Activated CD8-positive, alpha-beta memory T cell treated with anti-CD3 and anti-CD28 coated beads for 36 hours (primary cell): ENCODE measurements around the gene MALT1. TPM values are rescaled to one million over a fixed set of nuclear protein-coding genes. Genes with fewer than 3 reads are reported as not detected.
"Not testable (repeated sequence)": the region's sequence is repeated elsewhere in the genome, so short reads cannot be mapped to it uniquely, and the experiment has no call there.

Experiments
- CTCF ChIA-PET: fragments of 350-600 bp; sonication (Branson Sonifier 250); formaldehyde crosslinking; loops from one replicate; lab custom pipeline; 2021; ENCODE audit warnings: antibody characterized with exemption; lab: Charles Lee
- POLR2A ChIA-PET: fragments of 350-600 bp; sonication (Branson Sonifier 250); formaldehyde crosslinking; loops from one replicate; lab custom pipeline; 2021; ENCODE audit warnings: antibody characterized with exemption; lab: Charles Lee
- total RNA-seq, 2 experiments: library from RNA; stranded (reverse); gene quantifications; one replicate each; pipeline ENCODE4 v1.2.3, GENCODE V29; 2021

The MALT1 gene
- total RNA-seq, 2 experiments from 2014 or later = 30.3 to 32.9 TPM

DNA sequence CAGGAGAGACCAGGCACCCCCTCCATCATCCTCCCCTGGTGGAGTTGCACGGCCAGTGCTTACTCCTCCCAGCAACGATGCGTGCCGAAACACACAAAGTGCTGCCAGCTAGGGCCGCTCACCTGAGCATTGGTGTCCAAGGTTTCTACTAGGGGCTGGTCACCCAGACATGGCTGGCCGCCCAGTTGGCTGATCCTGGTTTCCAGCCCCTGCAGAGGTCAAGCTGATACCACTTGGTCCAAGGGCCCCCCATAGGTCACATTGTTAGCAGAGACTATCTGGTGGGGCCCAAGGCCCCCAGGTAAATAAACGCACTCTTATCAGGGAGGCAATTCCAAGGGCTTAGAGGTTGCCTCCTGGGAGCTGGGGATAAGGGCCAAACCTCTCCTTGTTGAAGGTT is 86.1 kb downstream of the MALT1 start:
- CTCF ChIA-PET, POLR2A ChIA-PET: not testable (repeated sequence)

DNA sequence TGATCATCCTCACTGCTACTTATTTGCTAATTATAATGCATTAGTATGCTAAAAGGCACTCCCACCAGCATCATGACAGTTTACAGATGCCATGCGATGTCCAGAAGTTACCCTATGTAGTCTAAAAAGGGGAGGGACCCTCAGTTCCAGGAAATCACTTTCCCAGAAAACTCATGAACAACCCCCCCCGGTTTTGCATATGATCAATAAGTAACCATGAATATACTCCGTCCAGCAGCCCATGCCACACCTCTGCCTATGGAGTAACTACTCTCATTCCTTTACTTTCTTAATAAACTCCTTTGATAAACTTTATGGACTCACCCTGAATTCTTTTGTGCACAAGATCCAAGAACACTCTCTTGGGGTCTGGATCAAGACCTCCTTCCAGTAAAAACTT is 86.8 kb downstream of the MALT1 start:
- ChIA-PET POLR2A (no interaction called here), CTCF (no interaction called here)

DNA sequence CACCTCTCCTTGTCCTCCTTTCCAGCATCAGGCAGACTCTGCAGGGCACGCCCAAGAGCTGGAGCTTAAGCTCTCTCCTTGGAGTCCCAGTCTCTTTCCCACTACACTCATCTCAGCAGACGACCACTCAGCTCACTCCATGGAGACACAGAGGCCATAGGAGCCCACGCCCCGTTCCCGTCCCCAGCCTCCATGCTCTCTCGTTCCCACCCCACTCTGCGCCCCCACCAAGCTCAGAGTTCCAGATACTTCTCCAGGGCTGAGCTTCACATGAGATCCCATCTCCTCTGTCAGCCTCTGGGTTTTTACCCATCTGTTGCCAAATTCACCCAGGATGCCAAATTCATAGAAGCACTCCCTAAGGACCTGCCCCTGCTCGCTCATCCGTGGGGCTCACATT is 87.3 kb downstream of the MALT1 start:
- ChIA-PET POLR2A (no interaction called here), CTCF (no interaction called here)

DNA sequence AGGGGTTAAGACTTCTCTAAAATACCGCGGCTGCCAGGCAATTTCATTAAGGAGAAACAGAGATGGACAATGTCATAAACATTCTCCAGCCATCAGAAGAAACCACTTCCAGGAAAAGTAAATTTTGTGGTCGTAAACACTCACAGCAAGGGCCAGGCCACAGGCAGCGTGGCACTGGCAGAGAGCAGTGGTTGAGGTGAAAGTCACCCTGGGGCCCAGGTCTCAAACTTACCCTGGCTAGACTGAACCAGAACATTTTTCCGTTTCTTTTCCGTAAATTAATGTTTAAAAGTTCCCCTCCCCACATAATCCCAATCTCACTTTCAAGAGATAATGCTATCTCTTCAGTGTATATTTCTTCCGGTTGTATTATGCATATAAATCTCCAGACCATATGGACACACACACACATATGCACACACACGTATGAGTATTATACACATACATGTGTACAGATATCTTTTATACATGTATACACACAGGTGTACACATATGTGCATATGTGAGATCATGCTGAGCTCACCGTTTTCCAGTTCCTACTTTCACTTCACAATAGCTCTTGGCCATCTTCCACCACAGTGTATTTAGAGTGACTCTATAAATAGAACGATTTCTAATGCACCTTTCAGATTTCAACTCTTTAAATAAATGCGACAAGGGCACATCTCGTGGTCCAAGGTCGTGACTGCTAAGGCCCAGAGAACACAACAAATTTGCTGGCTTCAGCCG is 90.1 kb downstream of the MALT1 start:
- ChIA-PET POLR2A (no interaction called here), CTCF (interaction anchor here (0.6 to 4.8 kb wide), 2 partner anchors 70 to 231 kb away, joined by 3 to 58 read pairs; no protein-coding TSS in a partner anchor)

DNA sequence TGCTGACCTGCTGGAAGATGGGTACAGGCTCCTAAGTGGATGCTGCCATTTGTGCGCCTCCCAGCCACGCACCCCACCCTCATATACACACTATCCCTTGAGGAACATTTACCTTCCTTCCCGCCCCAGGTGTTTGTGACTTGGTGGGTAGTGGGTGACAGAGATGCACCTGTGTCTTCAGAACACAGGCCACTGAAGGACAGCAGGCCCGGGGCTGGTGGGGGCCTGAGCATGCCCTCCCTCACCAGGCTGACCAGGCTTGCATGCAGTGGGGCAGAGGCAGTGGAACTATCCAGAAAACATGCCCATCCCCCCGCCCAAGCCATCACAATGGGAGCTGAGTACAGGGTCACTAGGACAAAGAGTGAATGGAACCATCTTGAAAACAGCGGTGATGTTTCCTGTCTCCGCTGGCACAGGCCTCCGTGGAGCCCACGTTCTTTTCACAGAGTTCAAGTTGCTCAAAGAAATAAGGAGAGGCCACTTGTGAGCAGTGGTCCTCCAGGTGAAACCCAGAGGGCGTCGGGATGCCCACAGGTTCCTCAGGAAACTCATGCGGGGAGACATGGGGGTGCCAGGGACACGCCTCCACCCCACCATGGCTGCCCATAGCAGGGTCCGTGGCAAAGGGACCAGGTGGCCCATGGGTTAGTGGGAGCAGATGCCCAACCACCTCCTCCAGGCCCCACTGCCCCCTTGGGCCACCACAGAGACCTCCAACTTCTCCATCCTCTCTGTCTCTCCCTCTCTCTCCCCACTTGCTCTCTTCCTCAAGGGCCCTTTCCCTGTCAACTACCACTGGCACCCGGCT is 90.9 kb downstream of the MALT1 start:
- ChIA-PET POLR2A (no interaction called here), CTCF (interaction anchor here (0.9 to 4.8 kb wide), 3 partner anchors 216 to 286 kb away, joined by 3 to 58 read pairs (median 5); no protein-coding TSS in a partner anchor)

DNA sequence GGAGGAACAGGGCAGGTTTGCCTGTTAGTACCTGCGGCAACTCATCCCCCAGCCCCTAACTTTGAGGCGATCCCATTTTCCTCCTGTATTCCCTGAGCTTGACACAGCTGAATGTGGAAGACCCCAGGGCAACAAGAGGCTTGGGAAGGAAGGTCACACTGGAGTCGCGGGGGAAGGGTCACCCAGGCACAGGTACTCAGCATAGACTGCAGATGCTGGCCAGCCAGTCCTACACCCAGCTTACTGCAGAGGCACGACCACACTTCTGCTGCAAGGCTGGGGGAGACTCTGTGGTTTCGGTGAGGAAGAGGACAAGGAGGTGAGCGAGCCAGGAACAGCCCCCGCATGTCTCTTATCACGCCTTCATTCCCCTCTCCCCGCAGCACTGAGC is 91.5 kb downstream of the MALT1 start:
- ChIA-PET POLR2A (no interaction called here), CTCF (interaction anchor here (0.9 to 4.8 kb wide), 4 partner anchors 133 to 286 kb away, joined by 3 to 58 read pairs (median 4); no protein-coding TSS in a partner anchor)

DNA sequence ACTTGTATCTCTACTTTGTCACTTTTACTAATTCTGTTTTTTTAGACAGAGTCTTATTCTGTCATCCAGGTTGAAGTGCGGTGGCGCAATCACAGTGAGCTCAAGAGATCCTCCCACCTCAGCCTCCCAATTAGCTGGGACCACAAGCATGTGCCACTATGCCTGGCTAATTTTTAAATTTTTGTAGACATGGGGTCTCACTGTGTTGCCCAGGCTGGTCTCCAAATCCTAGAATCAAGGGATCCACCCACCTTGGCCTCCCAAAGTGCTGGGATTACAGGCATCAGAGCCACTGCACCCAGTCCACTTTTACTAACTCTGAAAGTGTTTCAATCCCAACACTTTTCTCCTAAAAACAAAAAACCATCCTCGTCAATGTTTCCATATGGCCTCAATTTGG is 94.9 kb downstream of the MALT1 start:
- POLR2A ChIA-PET = no interaction called here
- CTCF ChIA-PET = interaction anchor here (1.5 kb wide), 1 partner anchor 237 kb away, joined by 6 read pairs; no protein-coding TSS in a partner anchor

DNA sequence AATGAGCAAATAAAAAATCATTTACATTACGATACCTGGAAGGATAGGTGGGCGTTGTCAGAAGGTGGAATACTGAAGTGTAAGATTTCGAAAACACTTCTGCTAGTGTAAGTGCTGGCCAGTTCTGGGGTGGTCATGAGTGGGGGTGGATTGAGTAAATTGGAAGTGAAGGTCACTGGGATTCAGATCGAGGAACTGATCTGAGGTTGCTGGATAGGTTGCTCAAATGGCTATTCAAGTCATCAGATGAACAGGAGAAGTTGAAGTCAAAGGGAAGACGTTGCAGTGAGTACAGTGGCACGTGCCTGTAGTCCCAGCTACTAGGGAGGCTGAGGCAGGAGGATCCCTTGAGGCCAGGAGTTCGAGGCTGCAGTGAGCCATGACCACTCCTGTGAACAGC is 95.7 kb downstream of the MALT1 start:
- ChIA-PET POLR2A (no interaction called here), CTCF (interaction anchor here (1.5 to 4.8 kb wide), 2 partner anchors 238 to 304 kb away, joined by 6 to 45 read pairs; no protein-coding TSS in a partner anchor)

DNA sequence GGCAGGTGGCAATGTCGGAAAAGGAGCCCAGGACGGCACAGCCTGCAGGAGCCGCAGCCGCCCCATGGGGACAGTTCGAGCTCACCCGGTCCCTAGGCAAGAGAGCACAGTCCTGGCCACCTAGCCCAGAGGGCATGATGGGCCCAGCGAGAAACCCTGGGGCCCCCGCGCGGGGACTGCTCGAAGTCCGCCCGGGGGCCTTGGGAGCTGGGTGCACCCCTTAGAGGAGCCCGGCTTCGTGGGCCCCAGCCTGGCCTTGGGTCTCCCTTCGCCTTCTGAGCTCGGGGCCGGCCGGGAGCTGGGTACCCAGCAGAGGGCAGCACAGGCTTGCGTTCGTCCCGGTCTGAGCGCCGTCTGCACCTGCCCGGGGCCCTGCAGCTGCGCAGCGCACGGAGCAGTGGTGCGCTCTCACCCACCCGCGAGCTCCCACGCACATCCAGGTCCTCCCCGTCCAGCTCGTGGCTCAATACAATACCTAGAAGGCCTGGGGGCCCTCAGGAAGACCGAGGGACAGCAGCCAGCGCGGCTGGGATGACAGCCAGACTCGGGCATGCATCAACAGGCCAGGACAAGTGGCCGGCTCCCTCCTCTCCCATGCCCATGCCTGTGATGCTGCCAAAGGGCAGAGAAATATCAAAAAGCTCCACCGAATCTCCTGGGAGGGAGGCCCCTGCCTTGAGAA is 97.2 kb downstream of the MALT1 start:
- ChIA-PET POLR2A (no interaction called here), CTCF (interaction anchor here (0.5 to 4.8 kb wide), 24 partner anchors 9 to 317 kb away, joined by 3 to 45 read pairs (median 4); no protein-coding TSS in a partner anchor)

DNA sequence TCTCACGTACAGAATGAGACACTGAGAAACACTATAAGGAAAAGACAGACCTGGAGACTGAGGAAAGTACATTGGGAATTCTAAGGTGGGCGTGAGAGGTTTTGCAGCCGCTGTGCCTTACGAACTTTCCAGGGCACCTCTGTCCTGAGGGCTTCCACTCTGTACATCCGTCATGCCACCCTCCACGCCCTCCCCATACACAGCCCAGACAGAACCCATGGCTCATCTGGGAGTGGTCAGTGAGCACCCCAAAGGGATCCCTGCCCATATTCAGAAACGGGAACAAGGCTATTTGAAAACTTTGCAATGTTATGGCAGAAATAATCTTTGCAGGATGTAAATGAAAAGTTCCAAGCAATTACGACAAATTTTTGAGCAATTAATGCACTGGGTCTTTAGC is 98.1 kb downstream of the MALT1 start:
- CTCF ChIA-PET = interaction anchor here (1.3 to 4.8 kb wide), 5 partner anchors 9 to 302 kb away, joined by 4 to 45 read pairs (median 6); no protein-coding TSS in a partner anchor
- POLR2A ChIA-PET = no interaction called here

DNA sequence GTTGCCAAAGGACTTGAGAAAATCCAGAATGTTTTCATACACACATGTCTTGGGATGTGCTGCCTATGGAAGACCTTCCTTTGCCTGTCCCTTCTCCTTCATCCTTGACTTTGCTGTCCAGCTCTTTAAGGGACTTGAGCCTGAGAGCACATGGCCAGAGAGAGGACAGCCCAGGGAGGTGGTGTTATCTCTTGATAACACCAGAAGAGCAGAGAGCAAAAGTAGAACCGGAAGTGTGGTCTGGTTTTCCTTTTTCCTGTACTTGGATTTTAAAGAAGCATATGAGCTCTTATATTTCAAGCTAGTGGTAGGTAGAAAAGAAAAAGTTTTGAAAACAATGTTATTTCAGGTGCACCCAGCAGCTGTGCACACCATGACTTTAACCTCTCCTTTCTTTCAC is 99.3 kb downstream of the MALT1 start:
- ChIA-PET POLR2A (interaction anchor here (0.7 kb wide), 1 partner anchor 235 kb away, joined by 3 read pairs; no protein-coding TSS in a partner anchor), CTCF (interaction anchor here (0.8 to 4.8 kb wide), 3 partner anchors 9 to 300 kb away, joined by 4 to 45 read pairs (median 7); no protein-coding TSS in a partner anchor)

DNA sequence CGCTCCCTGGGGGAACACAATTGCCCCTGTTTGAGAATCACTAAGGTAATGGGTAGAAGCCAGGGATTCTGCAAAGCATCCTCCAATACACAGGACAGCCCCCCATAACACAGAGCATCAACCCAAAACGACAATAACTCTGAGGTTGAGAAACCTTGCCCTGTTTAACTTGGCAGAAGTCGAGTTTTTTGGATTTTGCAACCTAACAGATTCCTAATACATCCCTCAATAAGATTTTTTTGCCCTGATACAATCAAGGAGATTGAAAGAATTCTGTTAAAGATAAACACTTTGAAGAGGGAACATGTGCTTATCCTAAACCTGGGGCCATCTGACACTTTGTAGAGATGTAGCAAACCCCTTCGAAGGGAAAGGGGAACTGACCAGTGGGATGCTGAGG is 100.9 kb downstream of the MALT1 start:
- CTCF ChIA-PET = no interaction called here
- POLR2A ChIA-PET = interaction anchor here (0.7 kb wide), 1 partner anchor 258 kb away, joined by 7 read pairs; no protein-coding TSS in a partner anchor

DNA sequence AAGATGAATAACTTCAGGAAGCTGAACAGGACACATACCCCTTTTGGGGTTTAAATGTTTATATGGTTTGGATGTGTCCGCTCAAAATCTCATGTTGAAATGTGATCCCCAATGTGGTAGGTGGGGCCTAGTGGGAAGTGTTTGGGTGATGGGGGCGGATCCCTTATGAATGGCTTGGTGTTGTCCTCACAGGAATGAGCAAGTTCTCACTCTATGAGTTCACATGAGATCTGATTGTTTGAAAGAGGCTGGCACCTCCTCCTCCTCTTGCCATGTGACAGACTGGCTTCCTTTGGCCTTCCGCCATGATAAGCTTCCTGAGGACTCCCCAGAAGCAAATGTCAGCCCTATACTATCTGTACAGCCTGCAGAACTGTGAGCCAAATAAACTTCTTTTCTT is 104.8 kb downstream of the MALT1 start:
- CTCF ChIA-PET = interaction anchor here (1.6 kb wide), 1 partner anchor 247 kb away, joined by 3 read pairs; no protein-coding TSS in a partner anchor
- POLR2A ChIA-PET = no interaction called here

DNA sequence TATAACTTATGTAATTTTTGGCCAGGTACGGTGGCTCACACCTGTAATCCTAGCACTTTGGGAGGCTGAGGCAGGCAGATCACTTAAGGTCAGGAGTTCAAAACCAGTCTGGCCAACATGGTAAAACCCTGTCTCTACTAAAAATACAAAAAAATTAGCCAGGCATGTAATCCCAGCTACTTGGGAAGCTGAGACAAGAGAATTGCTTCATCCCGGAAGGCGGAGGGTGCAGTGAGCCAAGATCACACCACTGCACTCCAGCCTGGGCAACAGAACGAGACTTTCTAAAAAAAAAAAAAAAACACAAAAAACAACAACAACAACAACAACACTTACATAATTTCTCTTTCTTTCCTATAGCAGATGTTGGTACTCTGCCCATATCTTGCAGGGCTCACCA is 105.3 kb downstream of the MALT1 start:
- POLR2A ChIA-PET = not testable (repeated sequence)
- CTCF ChIA-PET = interaction anchor here (0.9 to 1.6 kb wide), 2 partner anchors 8 to 247 kb away, joined by 3 read pairs; no protein-coding TSS in a partner anchor

DNA sequence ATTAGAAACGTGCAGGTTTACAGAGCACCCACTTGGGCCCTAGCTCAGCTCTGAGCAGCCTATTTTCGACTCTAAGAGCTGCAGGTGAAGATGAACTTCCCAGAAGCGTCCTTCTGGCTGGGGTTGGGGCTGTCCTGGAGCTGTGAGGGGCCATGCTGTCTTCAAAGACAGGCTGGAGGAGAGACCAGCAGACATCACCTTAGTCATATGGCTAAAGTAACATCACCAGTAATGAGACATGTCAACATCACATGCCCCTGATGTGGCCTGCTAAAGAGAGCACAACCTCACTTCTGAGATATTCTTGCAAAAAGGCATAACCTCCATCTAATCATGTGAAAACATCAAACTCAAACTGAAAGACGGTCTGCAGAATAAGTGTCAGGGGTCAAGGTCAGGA is 106.2 kb downstream of the MALT1 start:
- POLR2A ChIA-PET = no interaction called here
- CTCF ChIA-PET = interaction anchor here (0.9 to 2.5 kb wide), 3 partner anchors 9 to 295 kb away, joined by 3 to 13 read pairs (median 7); no protein-coding TSS in a partner anchor

DNA sequence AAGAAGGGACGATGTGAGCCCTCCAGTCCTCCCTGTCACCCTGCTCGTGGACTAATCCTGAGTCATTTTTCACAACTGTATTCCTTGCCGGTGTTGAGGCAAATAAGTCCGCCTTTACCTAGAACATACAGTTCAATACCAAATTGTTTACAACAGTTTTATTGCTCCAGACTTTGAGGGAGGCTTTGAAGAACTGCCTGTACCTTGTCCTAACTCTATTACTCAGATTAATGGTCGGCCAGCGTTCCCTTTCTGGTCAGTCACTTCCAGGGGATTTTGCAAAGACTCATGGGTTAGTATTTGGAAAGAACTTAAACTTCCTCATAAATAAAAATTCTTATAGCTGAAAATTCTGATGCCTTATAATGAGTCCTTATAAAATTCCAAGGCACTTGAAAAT is 108.3 kb downstream of the MALT1 start:
- CTCF ChIA-PET = interaction anchor here (0.9 to 2.5 kb wide), 5 partner anchors 9 to 293 kb away, joined by 3 to 13 read pairs (median 4); no protein-coding TSS in a partner anchor

DNA sequence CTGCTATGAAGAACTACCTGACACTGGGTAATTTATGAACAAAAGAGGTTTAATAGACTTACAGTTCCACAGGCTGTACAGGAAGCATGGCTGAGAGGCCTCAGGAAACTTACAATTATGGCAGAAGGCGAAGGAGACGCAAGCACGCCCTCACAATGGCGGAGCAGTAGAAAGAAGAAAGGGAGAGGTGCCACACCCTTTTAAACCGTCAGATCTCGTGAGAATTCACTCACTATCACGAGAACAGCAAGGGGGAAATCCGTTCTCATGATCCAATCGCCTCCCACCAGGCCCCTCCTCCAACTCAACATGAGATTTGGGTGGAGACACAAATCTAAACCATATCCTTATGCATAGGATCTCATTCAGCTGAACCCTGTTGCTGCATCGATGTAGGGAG is 108.8 kb downstream of the MALT1 start:
- POLR2A ChIA-PET = no interaction called here
- CTCF ChIA-PET = interaction anchor here (0.9 to 1.0 kb wide), 2 partner anchors 9 to 12 kb away, joined by 3 to 4 read pairs; no protein-coding TSS in a partner anchor

More for the DNA sequence above, 108.3 kb downstream of the MALT1 start:
- POLR2A ChIA-PET = no interaction called here

DNA sequence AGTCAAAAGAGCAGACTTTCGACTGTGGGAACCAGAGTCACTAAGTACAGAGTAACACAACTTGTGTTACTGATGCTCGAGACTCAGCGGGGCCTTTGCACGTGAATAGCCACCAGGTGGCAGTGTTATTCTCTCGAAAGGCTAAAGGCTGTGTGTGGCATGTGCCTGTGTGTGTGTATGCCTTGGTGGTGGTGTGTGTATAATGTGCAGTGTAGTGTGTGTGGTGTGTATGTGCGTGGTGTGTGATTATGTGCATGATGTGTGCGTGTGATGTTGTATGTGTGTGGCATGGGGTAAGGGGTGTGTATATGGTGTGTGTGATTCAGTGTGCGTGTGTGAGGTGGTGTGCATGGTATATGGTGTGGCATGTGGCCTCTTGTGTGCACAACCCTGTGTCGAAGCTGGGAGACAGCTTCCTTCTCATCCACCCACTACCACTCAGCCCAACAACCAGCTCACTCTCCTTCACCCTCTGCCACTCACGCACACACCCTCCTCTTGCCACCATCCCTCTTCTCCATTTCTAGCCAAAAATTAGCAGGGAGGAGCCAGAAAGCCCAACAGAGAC is 110.4 kb downstream of the MALT1 start:
- POLR2A ChIA-PET = no interaction called here
- CTCF ChIA-PET = interaction anchor here (0.9 to 4.2 kb wide), 4 partner anchors 12 to 291 kb away, joined by 3 to 31 read pairs (median 8); no protein-coding TSS in a partner anchor
